ES-I3 (cell line): ENCODE measurements around the gene SERPINH1.

Source experiments
- H3K36me3 ChIP-seq: 2 replicates; pipeline ENCODE4 v1.6.1; 2013; ENCODE audit warnings: mild to moderate bottlenecking, low read length, control low read depth, moderate library complexity; ENCODE audit not compliant: insufficient read depth
- H3K4me1 ChIP-seq: 2 replicates; pipeline ENCODE4 v1.6.1; 2013; ENCODE audit warnings: mild to moderate bottlenecking, control low read depth, low read length; ENCODE audit not compliant: insufficient read depth
- H3K9ac ChIP-seq: 2 replicates; pipeline ENCODE4 v1.6.1; 2013; ENCODE audit warnings: low read depth, mild to moderate bottlenecking, low read length, moderate library complexity
- H3K9me3 ChIP-seq: 2 replicates; pipeline ENCODE4 v1.6.1; 2013; ENCODE audit warnings: mild to moderate bottlenecking, low read length, moderate library complexity; ENCODE audit not compliant: control insufficient read depth, insufficient read depth

SERPINH1 gene

DNA sequence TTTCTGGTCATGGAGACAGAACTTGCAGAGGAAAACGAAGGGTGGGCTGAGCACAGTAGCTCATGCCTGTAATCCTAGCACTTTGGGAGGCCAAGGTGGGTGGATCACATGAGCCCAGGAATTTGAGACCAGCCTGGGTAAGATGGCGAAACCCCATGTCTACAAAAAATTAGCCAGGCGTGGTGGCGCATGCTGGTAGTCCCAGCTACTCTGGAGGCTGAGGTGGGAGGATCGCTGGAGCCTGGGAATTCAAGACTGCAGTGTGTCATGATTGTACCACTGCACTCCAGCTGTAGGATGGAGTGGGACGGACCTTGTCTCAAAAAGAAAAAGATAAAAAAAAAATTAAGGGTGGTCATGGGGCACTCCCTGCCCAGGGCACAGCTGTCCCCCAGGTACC is 5.9 kb downstream of the SERPINH1 start:
- Histone ChIP-seq H3K4me1 (peaks cover 20% of the 10 kb centered on the region), H3K9me3 (no peaks in the 10 kb centered on the region), H3K9ac (no peak overlapping the region), H3K36me3 (peaks cover 44% of the 10 kb centered on the region)

DNA sequence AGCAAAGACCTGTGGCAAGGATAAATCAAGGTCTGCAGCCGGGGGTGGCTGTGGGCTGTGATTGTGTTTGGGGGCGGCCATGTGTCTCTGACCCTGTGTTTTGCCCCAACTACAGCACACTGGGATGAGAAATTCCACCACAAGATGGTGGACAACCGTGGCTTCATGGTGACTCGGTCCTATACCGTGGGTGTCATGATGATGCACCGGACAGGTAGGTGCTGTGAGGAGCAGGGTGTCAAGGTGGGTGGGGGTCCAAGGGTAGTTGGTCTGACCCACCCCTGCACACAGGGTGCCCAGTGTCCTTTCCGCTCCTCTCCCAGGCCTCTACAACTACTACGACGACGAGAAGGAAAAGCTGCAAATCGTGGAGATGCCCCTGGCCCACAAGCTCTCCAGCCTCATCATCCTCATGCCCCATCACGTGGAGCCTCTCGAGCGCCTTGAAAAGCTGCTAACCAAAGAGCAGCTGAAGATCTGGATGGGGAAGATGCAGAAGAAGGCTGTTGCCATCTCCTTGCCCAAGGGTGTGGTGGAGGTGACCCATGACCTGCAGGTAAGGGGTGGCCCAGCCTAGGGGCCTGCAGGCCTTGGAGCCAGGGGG is 6.7 kb downstream of the SERPINH1 start:
- no peak overlapping the region for H3K9ac ChIP-seq
- H3K4me1 ChIP-seq, result peaks cover 20% of the 10 kb centered on the region
- no peaks in the 10 kb centered on the region for H3K9me3 ChIP-seq
- H3K36me3 ChIP-seq, result peaks cover 44% of the 10 kb centered on the region

DNA sequence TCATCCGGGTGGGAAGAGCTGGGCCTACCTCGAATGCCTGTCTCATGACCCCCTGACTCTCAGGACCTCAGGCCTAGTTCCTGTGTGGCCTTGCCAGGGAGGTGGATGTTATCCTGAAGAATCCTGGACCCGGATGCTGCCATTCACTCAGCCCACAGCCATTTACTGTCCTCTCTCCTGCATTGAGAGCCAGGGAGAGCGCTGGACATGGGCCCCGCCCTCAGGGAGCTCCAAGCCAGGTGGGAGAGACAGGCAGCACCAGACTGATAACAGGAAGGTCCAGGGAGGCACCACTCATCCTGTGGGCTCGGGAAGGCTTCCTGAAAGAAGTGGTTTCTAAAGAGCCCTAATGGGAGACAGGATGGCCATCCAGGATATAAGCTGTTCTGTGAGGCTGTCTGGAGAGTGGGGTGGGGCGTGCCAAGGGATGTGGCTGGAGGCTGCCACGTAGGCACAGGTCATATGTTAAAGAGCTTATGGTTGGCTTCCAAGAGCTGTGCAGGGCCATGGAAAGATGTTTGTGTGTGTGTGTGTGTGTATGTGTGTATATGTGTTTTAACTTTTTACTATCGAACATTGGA is 8.6 kb downstream of the SERPINH1 start:
- peaks cover 44% of the 10 kb centered on the region for H3K36me3 ChIP-seq
- H3K9ac ChIP-seq, result no peak overlapping the region
- H3K4me1 ChIP-seq, result peaks cover 5% of the 10 kb centered on the region
- H3K9me3 ChIP-seq, result no peaks in the 10 kb centered on the region

DNA sequence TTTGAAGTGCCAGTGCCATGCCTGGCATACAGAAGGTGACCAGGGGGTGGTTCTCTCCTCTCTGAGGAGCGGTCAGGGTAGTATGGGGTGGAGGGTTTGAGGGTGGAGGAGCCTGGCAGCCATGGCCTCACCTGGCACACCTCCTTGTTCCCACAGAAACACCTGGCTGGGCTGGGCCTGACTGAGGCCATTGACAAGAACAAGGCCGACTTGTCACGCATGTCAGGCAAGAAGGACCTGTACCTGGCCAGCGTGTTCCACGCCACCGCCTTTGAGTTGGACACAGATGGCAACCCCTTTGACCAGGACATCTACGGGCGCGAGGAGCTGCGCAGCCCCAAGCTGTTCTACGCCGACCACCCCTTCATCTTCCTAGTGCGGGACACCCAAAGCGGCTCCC is 9.6 kb downstream of the SERPINH1 start:
- Histone ChIP-seq H3K9ac (no peak overlapping the region), H3K36me3 (peaks cover 44% of the 10 kb centered on the region), H3K9me3 (no peaks in the 10 kb centered on the region), H3K4me1 (no peaks in the 10 kb centered on the region; the same call in 1 of the 2 replicates)

DNA sequence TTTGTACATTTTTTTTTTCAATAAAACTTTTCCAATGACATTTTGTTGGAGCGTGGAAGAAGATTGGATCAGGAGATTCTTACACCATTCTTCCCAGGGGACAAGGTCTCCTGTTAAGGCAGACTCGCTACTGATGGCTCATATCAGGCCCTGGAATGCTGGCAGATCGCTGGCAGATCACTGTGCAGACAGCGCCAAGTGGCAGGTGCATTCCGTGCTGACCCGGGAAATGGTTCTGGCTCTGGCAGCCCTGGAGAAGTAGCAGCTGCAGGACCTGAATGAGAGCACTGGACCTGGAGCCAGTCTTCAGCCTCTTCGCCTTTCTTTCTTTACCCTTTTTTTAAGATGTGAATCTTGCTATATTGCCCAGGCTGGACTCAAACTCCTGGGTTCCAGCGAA is 10.7 kb downstream of the SERPINH1 start:
- Histone ChIP-seq H3K9ac (no peak overlapping the region), H3K9me3 (no peaks in the 10 kb centered on the region), H3K4me1 (no peaks in the 10 kb centered on the region; the same call in 1 of the 2 replicates), H3K36me3 (peaks cover 36% of the 10 kb centered on the region)

DNA sequence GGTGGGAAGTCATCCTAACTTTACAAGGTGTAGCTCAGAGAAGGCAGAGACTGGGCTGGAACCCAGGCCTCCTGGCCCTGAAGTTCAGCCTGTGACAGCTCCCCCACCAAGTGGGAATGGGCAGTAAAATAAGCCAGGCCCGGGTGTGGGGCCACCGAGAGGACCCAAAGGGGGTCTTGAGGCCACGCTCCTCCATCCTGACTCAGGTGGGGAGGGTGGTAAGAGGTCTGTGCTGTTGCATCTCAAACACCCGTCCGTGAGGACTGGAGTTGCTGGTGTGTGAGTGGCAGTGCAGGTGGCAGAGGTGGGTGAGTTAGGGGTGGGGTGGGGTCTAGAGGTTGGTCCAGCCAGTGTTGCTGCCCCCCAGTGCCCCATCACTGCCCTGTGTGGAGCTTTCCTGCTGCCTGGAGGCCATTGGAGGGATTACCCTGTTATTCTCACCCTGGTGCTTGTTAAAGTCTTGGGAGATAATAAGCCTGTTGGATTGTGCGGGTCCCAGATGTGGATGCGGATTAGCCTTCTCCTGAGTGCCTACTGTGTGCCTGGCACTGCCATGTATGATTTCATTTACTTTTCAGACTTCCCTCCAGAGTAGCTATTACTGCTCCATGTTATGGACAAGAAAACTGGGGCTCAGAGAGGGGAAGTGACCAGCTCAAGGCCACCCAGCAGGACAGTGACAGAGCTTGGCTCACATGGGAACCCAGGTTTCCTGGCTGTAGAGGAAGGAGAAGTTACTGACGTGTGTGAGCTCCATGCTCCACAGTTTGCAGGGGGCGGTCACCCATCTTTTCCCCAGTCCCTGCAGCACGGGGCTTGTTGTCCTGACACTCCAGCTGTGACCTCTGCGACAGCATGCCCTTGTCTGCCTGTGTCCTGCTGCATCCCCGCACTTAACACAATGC is 12.9 kb downstream of the SERPINH1 start:
- H3K9ac ChIP-seq, result no peak overlapping the region
- H3K4me1 ChIP-seq, result no peaks in the 10 kb centered on the region; the same call in 1 of the 2 replicates
- no peaks in the 10 kb centered on the region for H3K9me3 ChIP-seq
- H3K36me3 ChIP-seq, result peaks cover 17% of the 10 kb centered on the region

DNA sequence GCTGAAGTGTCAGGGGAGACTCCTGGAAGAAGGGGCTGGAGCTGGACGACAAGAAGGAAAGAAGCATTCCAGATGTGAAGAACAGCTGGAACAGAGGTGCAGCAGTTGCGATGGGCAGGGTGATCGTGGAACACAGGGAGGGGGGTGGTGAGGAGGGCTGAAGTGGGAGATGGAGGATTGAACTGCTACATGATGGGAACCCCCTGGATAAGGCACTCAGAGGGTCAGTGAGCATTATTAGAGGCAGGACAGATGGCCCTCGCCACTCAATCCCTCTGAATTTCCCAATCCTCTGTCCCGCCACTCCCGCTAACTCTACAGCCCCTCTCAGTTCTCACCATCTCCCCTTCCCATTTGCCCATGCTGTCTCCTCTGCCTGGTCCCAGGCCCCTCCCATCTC is 14.0 kb downstream of the SERPINH1 start:
- H3K4me1 ChIP-seq, result no peaks in the 10 kb centered on the region; the same call in 1 of the 2 replicates
- 0 out of 2 replicates have a peak, but pooled peaks cover 6% of the 10 kb centered on the region for H3K36me3 ChIP-seq
- H3K9ac ChIP-seq, result no peak overlapping the region
- no peaks in the 10 kb centered on the region for H3K9me3 ChIP-seq

DNA sequence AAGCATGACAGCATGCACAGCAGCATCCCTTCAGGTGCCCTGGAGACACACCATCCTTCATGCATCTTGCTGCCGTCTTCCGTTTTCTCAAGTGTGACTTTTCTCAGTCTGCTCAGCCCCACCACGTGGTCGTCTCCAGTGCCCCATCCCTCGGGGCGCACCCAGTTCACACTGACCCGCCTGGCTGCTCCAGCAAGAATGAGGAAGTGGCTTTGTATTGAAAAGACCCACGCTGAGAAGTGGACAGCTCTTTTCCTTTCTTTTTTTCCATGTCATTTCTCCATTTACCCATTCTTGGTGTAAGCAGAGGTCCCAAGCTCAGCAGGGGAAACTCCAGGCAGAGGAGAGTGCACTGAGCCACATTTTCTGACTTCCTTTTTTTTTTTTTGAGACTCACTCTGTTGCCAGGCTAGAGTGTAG is 14.5 kb downstream of the SERPINH1 start:
- H3K4me1 ChIP-seq, result no peaks in the 10 kb centered on the region; the same call in 1 of the 2 replicates
- H3K36me3 ChIP-seq, result 0 out of 2 replicates have a peak, but pooled peaks cover 1% of the 10 kb centered on the region
- H3K9ac ChIP-seq, result no peak overlapping the region
- H3K9me3 ChIP-seq, result no peaks in the 10 kb centered on the region

DNA sequence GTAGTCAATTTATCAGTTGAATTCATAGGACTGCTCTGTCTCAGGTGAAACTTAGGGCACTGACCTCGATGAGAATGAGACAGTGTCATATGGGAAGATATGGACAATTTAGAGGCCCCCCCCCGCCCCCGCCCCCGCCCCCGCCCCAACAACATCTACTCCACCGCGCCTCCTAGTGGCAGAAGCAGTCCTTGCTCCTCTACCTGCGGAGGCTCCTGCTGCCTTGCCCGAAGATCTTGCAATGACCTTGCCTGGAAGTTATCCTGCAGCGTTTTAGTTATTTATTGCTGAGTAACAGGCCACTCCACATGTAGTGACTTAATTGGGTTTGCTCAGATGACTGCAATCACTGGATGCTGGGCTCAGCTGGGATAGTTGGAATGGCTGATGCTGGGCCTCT is 15.2 kb downstream of the SERPINH1 start:
- H3K9me3 ChIP-seq, result no peaks in the 10 kb centered on the region
- H3K9ac ChIP-seq, result no peak overlapping the region
- peaks cover 2% of the 10 kb centered on the region; the same call in 1 of the 2 replicates for H3K4me1 ChIP-seq
- no peaks in the 10 kb centered on the region for H3K36me3 ChIP-seq

DNA sequence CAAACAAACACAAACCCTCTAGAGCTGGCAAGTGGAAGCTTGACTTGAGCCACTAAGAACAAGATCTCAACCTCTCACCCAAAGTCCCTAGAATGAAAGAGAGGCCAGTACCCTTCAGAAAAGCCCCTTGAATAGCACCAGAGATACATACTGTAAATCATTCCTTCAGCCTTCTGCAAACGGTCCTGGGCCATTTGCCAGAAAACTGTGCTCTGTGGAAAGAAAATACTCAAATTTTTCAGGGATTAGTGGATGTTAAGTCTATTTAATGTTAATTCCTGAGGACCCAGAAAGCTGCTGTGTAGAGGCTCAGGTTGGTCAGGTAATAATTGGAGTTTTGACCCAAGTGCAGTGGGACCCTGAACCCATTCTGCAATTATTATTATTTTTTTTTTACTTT is 16.9 kb downstream of the SERPINH1 start:
- H3K9me3 ChIP-seq, result no peaks in the 10 kb centered on the region
- H3K9ac ChIP-seq, result no peak overlapping the region
- H3K36me3 ChIP-seq, result no peaks in the 10 kb centered on the region
- peaks cover 4% of the 10 kb centered on the region; the same call in 1 of the 2 replicates for H3K4me1 ChIP-seq

DNA sequence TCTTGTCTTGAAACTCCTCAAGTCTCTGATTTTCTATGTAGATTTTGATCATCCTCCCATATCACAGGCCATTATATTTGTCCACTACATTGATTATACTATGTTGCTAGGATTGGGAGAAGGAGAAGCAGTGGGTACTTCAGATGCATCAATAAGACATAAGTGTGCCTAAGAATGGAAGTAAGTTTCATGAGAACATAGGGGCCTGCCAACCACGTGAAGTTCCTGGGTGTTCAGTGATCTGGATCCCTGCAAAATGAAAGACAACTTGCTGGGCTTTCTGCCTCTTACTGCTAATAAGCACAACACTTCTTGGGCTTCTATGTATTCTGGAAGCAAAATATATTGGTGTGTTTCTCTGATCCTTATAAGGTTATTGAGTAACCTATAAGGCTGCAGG is 17.8 kb downstream of the SERPINH1 start:
- H3K4me1 ChIP-seq, result peaks cover 4% of the 10 kb centered on the region; the same call in 1 of the 2 replicates
- H3K9ac ChIP-seq, result no peak overlapping the region
- H3K36me3 ChIP-seq, result no peaks in the 10 kb centered on the region

DNA sequence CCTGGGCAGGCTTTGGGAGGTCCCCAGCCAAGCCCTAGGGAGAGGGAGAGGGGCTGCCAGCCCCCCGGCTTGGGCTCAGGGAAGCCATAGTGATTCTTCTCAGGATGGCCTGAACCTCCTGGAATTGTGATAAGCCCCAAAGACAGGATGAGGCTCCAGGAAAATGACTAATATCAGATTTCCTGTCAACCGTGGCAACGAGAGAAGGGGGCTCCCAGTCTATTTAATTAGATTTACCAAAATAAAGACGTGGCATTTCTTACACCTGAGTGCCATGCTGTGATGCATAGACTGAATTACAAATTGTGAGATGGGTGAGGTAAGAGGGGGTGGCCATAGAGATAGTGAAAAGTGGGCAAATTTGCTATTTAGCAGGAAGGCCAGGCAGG is 20.4 kb downstream of the SERPINH1 start:
- no peaks in the 10 kb centered on the region for H3K36me3 ChIP-seq
- peaks cover 4% of the 10 kb centered on the region; the same call in 1 of the 2 replicates for H3K4me1 ChIP-seq
- H3K9me3 ChIP-seq, result no peaks in the 10 kb centered on the region
- peak overlapping the region; percentile 69 for H3K9ac ChIP-seq

More for the DNA sequence above, 17.8 kb downstream of the SERPINH1 start:
- H3K9me3 ChIP-seq, result no peaks in the 10 kb centered on the region

DNA sequence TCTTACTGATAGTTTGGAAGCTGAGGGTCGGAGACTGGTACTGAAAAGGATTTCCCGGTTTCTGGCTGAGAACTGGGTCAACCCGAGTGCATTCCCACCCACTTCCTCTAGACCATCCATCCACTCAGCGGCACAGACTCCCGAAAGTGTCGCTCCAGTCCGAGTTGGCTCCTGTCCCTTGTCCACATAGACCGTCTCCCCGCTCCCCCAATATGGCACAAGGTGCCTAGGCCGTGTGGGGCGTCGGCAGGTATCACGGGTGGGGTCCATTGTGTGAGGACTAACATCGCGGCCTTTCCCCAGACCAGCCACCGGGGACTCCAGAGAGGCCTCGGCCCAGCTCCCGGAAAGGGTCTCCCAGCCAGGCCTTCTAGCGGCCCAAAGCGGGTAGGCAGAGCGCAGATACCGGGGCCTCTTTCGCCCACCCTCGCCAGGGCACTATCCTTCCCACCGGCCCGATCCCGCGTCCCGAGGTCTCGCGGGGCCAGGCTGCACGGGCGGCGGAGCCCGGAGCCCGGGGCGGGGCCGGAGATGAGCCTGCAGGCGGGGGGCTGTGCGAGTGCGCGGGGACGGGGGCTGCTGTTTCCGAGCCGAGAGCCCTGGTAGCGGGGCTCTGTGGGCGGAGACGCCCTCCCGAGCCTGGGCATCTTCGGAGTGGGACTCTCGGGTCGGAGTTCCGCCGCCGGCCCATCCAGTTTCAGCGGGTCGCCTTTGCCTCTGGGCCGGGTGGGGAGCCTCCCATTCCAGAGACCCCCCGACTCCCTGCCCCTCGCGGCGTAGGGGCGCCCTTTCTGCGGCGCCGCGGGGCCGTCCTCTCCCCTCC is 21.1 kb downstream of the SERPINH1 start:
- Histone ChIP-seq H3K36me3 (no peaks in the 10 kb centered on the region), H3K9ac (peak overlapping the region; percentile 69), H3K9me3 (no peaks in the 10 kb centered on the region), H3K4me1 (peaks cover 4% of the 10 kb centered on the region; the same call in 1 of the 2 replicates)
